ENCODE measurements around the gene SPATA21. TPM values are rescaled to one million over a fixed set of nuclear protein-coding genes. Genes with fewer than 3 reads are reported as not detected.
"Not testable (repeated sequence)": the region's sequence is repeated elsewhere in the genome, so short reads cannot be mapped to it uniquely, and the experiment has no call there.

Gene SPATA21
- total and polyA plus RNA-seq, 2 experiments from 2014 or later, result 2.6 TPM; not detected in 1

GRCh38 chr1:16459352-16459925 is 22.2 kb upstream of the SPATA21 start (continued):
- TF ChIP-seq, protein P1, sequence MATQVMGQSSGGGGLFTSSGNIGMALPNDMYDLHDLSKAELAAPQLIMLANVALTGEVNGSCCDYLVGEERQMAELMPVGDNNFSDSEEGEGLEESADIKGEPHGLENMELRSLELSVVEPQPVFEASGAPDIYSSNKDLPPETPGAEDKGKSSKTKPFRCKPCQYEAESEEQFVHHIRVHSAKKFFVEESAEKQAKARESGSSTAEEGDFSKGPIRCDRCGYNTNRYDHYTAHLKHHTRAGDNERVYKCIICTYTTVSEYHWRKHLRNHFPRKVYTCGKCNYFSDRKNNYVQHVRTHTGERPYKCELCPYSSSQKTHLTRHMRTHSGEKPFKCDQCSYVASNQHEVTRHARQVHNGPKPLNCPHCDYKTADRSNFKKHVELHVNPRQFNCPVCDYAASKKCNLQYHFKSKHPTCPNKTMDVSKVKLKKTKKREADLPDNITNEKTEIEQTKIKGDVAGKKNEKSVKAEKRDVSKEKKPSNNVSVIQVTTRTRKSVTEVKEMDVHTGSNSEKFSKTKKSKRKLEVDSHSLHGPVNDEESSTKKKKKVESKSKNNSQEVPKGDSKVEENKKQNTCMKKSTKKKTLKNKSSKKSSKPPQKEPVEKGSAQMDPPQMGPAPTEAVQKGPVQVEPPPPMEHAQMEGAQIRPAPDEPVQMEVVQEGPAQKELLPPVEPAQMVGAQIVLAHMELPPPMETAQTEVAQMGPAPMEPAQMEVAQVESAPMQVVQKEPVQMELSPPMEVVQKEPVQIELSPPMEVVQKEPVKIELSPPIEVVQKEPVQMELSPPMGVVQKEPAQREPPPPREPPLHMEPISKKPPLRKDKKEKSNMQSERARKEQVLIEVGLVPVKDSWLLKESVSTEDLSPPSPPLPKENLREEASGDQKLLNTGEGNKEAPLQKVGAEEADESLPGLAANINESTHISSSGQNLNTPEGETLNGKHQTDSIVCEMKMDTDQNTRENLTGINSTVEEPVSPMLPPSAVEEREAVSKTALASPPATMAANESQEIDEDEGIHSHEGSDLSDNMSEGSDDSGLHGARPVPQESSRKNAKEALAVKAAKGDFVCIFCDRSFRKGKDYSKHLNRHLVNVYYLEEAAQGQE (IDR thresholded peaks at IDR 0.05; ENCODE audit: unreplicated experiment), result no peak
- TF ChIP-seq STAT1 (IDR thresholded peaks at IDR 0.05; ENCODE audit: unreplicated experiment), result no peak
- TF ChIP-seq JUNB (IDR thresholded peaks at IDR 0.05; ENCODE audit: unreplicated experiment), result no peak
- TF ChIP-seq ETS1 (IDR thresholded peaks at IDR 0.05), result no peak

DNA sequence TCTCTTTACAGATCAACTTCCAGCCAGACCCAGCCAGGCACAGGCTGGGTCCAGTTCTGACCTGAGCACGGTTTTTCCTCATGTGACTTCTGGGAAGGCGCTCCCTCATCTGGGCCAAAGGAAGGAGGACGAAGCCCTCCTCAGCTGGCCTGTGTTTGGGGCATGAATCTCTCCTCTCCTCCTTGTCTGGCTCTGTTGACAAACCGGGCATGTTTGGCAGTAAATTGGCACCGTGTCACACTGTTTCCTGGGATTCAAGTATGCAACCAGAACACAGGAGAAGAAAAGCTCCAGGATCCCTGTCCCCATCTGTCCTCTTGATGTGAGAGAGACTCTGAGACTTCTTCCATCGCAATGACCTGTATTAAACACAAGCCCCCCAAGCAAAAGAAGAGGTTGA is 21.6 kb upstream of the SPATA21 start:
- H3K4me3 ChIP-seq, result no peak overlapping the region
- no peak overlapping the region for H3K27ac ChIP-seq (ENCODE audit: low read depth)
- DNase-seq (ENCODE audit: low spot score) (no peak), ATAC-seq (no peak)
- Mint-ChIP-seq H3K9me3 (no peaks in the 10 kb centered on the region), H3K36me3 (ENCODE audit: low read depth) (peaks cover 53% of the 10 kb centered on the region), H3K27me3 (ENCODE audit: insufficient read depth, low read depth, poor library complexity) (peaks cover 2% of the 10 kb centered on the region), H3K4me1 (peaks cover 4% of the 10 kb centered on the region; the same call in 1 of the 3 replicates), H3K4me3 (no peak overlapping the region), H3K27ac (no peak overlapping the region)
- H3K4me2 ChIP-seq, result no peak overlapping the region
- H3K9me2 ChIP-seq (ENCODE audit: insufficient read depth), result no peaks in the 10 kb centered on the region
- H2AFZ ChIP-seq, result no peak overlapping the region
- H3K79me2 ChIP-seq (replicated peaks; ENCODE audit: insufficient read depth), result no peaks in the 10 kb centered on the region
- H3F3A ChIP-seq (replicated peaks; ENCODE audit: low read depth), result no peaks in the 10 kb centered on the region
- no peaks in the 10 kb centered on the region for H3K27me3 ChIP-seq (ENCODE audit: insufficient read depth)
- H3K4me1 ChIP-seq (ENCODE audit: insufficient read depth), result no peaks in the 10 kb centered on the region
- TF ChIP-seq EZH2 (IDR thresholded peaks at IDR 0.05; ENCODE audit: low read depth, unreplicated experiment) (no peak), CTCF (conservative IDR thresholded peaks at IDR 0.05; ENCODE audit: low read depth in 2 of 2) (no peak)
- TF ChIP-seq, protein P1 (IDR thresholded peaks at IDR 0.05; ENCODE audit: unreplicated experiment), result no peak
- H4K20me1 ChIP-seq (replicated peaks; ENCODE audit: insufficient read depth), result no peaks in the 10 kb centered on the region; the same call in 1 of the 2 replicates
- H3K36me3 ChIP-seq (ENCODE audit: insufficient read depth), result peaks cover 18% of the 10 kb centered on the region

GRCh38 chr1:16456151-16456550 is 18.9 kb upstream of the SPATA21 start:
- H3K9me2 ChIP-seq (ENCODE audit: insufficient read depth); H3K4me1 Mint-ChIP-seq; H3K27me3 Mint-ChIP-seq (ENCODE audit: insufficient read depth, low read depth, poor library complexity); H3K27ac ChIP-seq (ENCODE audit: low read depth); ATAC-seq; H4K20me1 ChIP-seq (replicated peaks; ENCODE audit: insufficient read depth); H3F3A ChIP-seq (replicated peaks; ENCODE audit: low read depth); H3K4me1 ChIP-seq (ENCODE audit: insufficient read depth); H3K27me3 ChIP-seq (ENCODE audit: insufficient read depth); H3K4me3 ChIP-seq; H2AFZ ChIP-seq; H3K4me2 ChIP-seq; H3K79me2 ChIP-seq (replicated peaks; ENCODE audit: insufficient read depth); DNase-seq (ENCODE audit: low spot score); H3K9me3 Mint-ChIP-seq; H3K4me3 Mint-ChIP-seq; H3K27ac Mint-ChIP-seq: not testable (repeated sequence)
- H3K36me3 ChIP-seq (ENCODE audit: insufficient read depth), result peaks cover 22% of the 10 kb centered on the region
- H3K36me3 Mint-ChIP-seq (ENCODE audit: low read depth), result peaks cover 59% of the 10 kb centered on the region

- H3K27me3 ChIP-seq (ENCODE audit: insufficient read depth); H3K27ac Mint-ChIP-seq; H3K4me1 Mint-ChIP-seq; H3K9me3 Mint-ChIP-seq; H3K9me2 ChIP-seq (ENCODE audit: insufficient read depth); ATAC-seq; H3K27ac ChIP-seq (ENCODE audit: low read depth); H4K20me1 ChIP-seq (replicated peaks; ENCODE audit: insufficient read depth); H3K4me3 ChIP-seq; H2AFZ ChIP-seq; H3K4me2 ChIP-seq; H3F3A ChIP-seq (replicated peaks; ENCODE audit: low read depth); H3K4me3 Mint-ChIP-seq; H3K4me1 ChIP-seq (ENCODE audit: insufficient read depth); H3K79me2 ChIP-seq (replicated peaks; ENCODE audit: insufficient read depth); H3K27me3 Mint-ChIP-seq (ENCODE audit: insufficient read depth, low read depth, poor library complexity); DNase-seq (ENCODE audit: low spot score): not testable (repeated sequence)
- peaks cover 57% of the 10 kb centered on the region for H3K36me3 Mint-ChIP-seq (ENCODE audit: low read depth)
- H3K36me3 ChIP-seq (ENCODE audit: insufficient read depth), result peaks cover 25% of the 10 kb centered on the region
Measured at GRCh38 chr1:16454909-16455308, 17.7 kb upstream of the SPATA21 start.
